Activated T-cell treated with anti-CD3 and anti-CD28 coated beads for 1 hour (primary cell): Measurements from ENCODE around the gene HENMT1.
"Not testable (repeated sequence)": the region's sequence is repeated elsewhere in the genome, so short reads cannot be mapped to it uniquely, and the experiment has no call there.

Experiments
- DNase-seq: peaks from one replicate; pipeline ENCODE4 v3.0.0-alpha.2; 2020; ENCODE audit warnings: low read depth

Gene HENMT1

GRCh38 chr1:108661030-108661609 lies at the start of gene HENMT1:
Gene HENMT1, minus strand, starts transcription at chr1:108661093. Its CDS starts 1,209 bp downstream, at chr1:108659884.
- peak; percentile 56 for DNase-seq

DNA sequence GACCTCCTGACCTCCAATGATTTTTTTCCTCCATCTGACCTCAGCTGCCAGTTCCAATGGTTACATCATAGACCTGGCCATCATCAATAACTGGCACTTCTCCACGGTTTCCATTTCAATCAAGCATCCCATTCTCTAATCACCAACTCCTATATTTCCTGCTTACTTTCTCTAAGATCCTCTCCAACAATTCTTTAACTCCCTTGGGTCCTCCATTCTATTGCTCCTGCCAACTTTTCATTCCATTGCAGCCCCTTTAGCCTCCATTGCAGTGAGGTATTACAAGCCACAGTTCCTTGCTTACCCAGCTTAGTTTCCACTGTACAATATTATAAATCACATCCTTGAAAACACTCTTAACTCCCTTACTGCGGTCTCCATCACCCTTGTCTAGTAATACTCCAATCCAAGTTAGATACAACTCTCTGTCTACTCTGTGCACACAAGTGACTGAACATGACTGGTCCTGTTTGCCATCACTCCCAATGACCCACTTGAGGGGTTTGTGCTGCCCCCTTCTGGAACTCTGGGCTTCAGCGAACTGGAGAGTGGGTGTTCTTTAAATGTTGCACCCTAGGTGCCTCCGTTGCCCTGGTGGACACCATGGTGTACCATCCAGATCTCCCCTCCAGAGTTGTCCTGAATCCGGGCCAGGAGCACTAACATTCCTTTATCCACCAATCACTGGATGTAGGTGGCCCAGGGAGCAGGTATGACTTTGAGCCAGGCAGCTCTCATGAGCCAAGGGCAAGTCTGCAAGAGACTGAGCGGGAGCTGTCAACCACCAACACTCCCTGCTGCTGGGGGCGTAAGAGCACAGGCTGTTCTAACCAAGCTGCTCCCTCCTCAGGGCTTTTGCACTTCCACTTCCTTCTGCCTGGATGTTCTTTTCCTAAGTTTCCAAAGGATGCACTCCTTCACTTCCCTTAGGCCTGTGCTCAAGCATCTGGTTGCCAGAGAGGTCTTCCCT lies 48.1 kb upstream of the HENMT1 start:
- DNase-seq, result peak; percentile 47

DNA sequence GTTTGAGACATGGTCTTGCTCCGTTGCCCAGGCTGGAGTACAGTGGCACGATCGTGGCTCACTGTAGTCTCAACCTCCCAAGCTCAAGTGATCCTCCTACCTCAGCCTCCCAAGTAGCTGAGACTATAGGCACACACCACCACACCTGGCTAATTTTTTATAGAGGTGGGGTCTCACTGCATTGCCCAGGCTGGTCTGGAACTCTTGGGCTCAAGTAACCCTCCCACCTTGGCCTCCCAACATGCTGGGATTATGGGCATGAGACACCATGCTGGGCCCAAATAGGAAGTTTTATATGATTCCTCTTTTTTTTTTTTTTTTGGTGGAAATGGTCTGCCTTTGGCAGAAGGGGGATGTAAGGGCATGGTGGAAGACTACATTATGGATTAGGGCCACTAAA lies 45.8 kb upstream of the HENMT1 start:
- DNase-seq, result no peak

- no peak for DNase-seq
These were observed 43.6 kb upstream of the HENMT1 start for GRCh38 chr1:108704496-108704895.

GRCh38 chr1:108703939-108704338 lies 43.0 kb upstream of the HENMT1 start:
- no peak for DNase-seq

- not testable (repeated sequence) for DNase-seq
These were observed 41.2 kb upstream of the HENMT1 start for GRCh38 chr1:108702109-108702508.

DNA sequence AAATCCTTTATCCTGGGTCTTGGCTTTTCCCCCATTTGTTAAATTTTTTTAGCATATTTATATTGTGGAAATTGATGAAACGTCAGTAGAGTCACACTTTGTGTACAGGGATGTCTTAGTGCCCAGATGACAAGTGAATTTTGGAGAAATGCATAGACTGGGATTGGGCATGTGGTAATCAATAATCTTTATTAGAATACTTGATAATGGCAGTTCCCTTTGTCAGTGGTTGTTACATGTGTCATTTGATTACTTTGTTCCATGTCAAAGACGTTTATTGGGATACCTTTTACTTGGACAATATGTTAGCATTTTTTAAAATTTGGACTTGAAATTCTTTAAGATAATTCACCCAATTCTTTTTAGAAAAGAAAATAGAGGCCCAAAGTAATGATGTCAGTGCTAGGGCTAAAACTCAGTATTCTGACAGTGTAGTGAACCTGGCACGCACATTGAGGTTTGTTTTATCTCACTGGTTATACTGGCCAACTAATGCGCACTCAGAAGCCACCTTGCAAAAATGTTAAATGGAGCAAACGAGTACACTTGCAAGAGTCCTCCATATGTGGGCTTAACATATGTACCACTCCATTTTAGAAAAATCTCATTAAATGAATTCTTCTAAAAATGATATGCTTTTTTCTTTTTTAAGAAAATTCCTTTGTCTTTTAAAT lies 40.4 kb upstream of the HENMT1 start:
- no peak for DNase-seq

- DNase-seq, result no peak
These were observed 38.8 kb upstream of the HENMT1 start for GRCh38 chr1:108699375-108700332.

- DNase-seq, result no peak
These were observed 34.6 kb upstream of the HENMT1 start for GRCh38 chr1:108695535-108695934.

DNA sequence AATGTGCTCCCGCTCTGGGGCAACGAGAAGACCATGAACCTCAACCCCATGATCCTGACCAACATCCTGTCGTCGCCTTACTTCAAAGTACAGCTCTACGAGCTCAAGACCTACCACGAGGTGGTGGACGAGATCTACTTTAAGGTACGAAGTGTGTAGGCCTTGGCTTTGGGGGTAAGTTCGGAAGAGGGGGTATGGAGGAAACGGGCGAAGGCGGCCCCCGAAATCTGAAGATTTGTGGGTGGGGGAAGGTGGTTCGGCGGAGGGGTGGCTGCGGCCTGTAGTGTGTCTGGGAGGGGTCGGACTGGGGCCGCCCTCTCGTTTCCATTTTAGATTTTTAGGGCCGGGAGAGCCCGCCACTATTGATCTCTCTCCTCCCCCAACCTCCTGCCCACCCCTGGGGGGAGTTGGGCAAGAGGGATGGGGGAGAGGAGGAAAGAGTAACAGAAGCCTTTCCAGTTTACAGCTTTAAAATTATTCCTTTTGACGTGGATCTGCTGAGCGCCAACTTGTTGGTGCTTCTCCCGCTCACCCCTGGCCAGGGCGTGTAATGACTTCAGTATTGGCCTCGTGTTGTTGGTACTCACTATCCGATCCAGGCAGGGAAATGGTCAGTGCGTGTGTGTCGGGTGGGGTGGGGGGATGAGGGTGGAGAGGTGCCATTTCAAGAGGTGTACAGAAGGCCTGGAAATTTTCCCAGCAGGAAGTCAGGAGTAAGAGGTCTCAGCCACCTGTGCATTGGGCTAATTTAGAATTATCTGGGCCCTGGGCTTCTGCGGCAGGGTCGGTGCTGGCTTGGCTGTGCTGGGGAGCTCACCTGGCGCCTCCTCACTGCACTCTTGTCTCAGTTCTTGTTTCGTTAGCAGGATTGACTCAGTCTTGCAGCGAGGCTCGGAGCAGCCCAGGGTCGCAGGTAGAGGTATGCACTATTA lies 32.1 kb upstream of the HENMT1 start:
- DNase-seq, result peak; percentile 52

DNA sequence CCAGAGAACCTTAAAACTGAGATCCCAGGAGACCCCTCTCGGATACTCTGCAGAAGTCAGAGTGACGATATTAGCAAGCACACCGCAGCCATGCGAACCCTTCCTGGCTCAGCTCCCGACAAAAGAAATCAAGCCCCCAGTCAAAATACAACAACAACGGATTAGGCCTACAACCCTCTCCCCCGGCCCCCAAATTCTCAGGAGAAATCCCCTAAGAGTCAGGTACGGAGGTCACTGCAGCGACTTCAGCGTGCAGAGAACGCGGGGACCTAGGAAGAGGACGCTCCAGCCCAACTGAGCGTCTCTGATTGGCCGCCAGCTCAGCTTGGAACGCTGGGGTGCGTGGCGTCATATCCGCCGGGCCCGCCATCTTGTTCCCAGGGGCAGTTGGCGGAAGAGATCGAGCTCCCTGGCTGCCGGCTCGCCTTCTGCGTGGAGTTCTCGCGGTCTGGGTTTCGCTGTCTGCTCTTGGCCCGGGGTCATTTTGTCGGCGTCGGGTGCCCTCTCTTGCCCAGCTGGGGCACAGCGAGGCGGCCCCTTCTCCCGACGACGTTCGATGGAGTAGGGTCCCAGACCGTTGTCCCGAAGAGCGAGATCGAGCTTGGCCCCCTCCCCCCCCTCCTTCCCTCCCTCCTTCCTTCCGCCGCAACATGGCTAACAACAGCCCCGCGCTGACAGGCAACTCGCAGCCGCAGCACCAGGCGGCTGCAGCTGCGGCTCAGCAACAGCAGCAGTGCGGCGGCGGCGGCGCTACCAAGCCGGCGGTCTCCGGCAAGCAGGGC lies 31.2 kb upstream of the HENMT1 start, which contains the start of gene PRPF38B:
PRPF38B (plus strand) TSS at position 369 of the 782 bp plus-strand sequence; CDS start at position 651, 282 bp downstream.
- peak; percentile 85 for DNase-seq

DNA sequence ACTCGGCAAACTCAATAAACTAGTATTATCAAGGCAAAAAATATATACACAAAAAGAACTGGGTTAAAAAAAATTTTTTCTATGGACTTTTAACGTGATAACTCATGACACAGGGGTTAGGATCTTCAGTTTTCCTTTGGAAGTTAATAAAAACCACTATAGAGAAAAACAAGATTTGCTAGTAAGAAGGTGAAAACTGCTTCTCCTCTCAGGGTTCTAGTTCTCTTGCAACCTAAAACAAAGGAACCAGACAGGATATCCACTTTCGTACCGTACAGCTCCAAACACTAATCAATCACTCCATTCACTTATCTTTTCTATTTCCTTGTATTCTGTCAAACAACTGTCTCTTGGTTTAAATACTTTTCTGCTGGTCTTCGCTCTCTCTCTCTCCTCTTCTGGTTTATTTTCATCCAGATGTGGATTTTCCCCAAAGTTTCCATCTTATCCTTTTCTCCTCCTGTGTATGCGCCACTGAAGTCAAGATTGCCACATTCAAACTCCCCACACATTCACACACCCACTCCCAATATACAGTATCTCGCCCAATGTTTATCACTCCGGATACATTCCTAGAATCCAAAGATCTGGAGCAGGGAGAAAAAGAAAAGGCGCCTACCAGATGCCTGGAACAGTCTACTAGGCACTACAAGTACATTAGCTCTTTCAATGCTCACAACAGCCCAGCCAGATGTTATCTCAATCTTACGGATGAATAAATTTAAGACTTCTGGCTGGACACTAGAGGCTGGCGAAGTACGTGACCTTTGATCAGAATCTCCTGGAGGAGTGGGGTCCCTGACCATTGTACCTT lies 30.4 kb upstream of the HENMT1 start:
- no peak for DNase-seq

- no peak for DNase-seq
These were observed 25.9 kb upstream of the HENMT1 start for GRCh38 chr1:108686614-108687313.

- DNase-seq, result no peak
These were observed 24.6 kb upstream of the HENMT1 start for GRCh38 chr1:108685529-108685928.

DNA sequence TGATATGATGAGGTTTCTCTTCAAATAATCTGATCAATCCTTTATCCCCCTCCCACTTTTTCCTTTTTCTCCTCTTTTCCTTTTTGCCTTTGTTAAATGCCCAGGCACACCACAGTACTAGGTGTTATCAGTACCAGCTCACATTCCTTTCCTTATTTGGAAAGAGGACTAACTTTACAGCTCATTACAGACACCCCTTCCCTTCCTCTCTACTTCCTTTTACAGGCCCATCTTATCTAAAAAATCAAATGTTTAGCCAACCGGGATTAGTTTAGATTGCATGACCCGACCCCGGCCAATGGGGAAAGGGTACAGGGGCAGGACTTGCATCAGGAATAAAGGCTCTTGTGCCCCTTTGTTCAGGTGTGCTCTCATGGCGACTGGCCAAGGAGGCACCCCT lies 20.8 kb upstream of the HENMT1 start:
- DNase-seq, result not testable (repeated sequence)

DNA sequence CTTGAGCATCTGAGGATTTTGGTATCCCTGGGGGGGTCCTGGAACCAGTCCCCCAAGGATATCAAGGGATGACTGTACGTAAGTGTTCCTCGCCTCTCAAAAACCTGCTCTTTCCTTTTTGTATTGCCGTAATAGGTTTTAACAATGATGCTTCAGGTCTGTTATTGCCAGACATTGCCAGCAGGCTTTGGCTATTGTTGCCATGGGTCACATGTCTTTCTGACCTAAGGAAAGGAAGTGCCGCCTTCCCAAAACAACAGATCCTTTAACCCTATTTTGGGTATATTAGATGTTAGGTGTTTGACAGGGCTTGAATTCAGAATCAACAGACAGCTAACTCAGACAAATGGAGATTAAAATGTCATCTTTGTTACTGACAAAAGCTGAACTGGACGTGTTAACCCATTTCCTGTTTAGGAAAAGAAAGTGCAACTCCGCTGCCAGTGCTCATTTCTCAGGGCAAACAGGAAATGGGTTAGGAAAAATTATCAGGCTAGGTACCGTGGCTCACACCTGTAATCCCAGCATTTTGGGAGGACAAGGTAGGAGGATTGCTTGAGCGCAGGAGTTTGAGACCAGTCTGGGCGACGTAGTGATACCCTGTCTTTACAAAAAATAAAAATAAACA lies 18.8 kb upstream of the HENMT1 start:
- DNase-seq, result no peak

DNA sequence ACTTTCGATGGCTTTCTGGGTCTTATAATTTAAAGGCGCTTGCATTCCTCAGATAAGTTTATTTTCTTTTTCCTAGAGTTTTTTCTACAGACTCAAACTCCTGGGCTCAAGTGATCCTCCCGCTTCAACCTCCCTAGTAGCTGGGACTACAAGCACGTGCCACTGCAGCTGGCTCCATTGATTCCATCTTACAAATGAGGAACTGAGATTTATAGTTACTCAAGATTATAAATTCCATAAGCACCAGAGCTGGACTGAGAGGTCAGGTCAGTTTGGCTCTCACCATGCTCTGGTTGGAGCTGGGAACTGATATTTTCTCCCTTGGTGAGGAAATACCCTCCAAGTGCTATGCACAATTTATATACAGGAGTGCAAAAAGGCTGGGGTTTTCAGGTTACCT lies 17.8 kb upstream of the HENMT1 start:
- no peak for DNase-seq

DNA sequence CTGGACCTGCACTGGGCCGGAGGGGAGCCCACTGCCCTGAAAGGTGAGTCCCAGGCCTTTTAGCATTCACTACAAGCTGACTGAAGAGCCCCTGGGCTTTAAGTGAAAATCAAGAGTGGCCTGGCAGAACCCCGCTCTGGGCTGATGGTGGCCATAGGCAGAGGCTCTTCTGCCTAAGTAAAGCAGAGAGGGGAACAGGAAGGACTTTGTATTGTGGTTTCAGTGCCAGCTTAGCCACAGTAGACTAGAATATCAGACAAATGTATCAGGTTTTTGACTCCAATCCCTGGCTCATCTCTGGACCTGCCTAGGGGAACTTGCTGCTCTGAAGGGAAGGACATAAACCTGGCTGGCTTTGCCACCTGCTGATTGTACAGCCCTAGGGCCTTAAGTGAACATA lies 10.2 kb upstream of the HENMT1 start:
- DNase-seq, result no peak
